NOMO-1 (cell line): Measurements from ENCODE around the gene GORASP1.
A peak's percentile ranks its signal among the peaks of the same experiment; 100 is the strongest.

Source experiments
- DNase-seq, 2 experiments: peaks; one replicate each; lab custom pipeline; 2025; ENCODE audit not compliant: unreplicated experiment in 2 of 2; lab: John Stamatoyannopoulos, UW

Gene GORASP1

DNA sequence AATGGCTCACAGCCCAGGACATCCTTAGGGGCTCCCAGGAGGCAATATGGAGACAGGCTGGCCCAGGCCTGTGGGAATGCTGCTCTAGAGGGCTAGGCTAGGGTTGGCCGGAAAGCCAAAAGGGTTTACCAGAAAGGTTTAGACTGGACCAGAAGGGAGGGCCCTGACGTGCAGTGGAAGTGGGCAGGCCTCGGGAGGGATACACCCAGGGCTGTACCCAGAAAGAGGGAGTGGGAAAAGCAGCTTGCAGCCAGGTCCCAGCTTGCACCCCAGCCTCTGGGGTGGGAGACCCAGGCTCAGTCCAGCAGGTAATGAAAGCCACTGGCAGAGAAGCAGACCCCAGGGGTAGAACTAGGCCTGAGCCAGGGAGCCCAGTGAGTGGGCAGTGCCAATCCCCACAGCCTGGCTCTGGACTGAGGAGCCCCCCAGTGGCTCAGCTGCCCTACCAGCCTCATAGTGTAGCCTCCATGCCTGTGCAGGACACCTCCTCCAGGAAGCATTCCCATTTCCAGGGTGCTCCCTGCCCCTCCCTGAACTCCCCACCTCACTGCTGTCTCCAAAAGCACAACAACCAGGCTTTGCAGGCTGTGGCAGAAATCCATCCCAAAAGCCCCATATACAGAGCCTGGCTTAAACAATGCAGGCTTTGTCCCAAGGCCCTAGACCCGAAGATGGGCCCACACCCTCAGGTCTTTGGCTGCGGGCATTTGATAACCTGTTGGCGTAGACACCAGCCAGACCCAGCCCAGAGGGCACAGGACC is 3.5 kb downstream of the GORASP1 start:
- no peak for DNase-seq

DNA sequence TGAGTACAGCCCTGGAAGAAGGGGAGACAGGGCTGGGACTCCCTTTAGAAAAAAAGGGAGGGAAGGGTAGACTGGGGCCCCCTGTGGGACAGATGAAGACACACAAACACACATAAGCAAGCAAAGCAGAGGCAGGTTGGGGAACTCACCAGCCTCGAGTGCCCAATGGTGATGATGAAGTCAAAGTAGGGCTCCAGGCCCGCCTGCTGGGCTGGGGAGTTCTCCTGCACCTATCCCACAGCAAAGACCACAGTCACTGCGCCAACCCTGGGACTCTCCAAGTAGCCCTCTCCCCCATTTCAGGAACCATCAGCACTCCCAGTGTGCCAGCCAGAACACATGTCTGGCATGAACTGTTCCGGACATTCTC is 4.1 kb downstream of the GORASP1 start:
- no peak for DNase-seq

DNA sequence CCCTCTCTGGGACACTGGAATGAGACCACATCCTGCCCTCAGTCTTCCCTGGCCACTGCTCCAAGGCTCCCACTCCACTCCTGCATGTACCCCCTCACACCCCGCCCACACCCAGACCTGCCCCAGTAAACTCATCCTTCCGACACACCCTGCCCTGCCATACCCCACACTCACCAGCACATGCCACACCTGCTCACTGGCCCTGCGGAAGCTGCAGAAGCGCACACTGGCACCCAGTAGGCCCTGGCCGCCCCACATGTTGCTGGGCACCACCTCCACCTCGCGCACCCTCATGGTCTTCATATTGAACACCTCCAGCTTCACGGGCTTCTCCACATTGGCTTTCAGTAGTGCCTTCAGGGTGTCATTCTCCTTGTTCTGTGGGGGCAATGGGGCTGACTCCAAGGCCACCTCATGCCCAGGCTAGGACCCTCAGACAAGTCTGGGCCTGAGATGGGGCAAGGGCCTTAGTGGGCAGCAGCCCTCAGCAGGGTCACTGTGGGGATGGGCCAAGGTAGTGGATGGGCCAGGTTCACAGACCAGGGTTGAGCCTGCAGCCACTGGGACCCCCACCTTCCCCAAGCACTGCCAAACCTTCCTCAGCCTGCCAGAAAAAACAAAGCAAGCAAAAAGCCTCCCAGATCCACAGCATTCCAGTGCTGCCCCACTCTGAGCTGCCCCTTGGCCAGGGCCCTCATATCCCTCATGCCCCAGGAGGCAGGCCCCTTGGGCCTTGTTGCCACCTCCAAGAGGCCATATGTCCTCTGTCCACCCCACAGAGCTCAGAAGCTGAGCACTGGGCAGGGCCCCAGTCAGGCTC is 4.7 kb downstream of the GORASP1 start:
- DNase-seq = no peak

DNA sequence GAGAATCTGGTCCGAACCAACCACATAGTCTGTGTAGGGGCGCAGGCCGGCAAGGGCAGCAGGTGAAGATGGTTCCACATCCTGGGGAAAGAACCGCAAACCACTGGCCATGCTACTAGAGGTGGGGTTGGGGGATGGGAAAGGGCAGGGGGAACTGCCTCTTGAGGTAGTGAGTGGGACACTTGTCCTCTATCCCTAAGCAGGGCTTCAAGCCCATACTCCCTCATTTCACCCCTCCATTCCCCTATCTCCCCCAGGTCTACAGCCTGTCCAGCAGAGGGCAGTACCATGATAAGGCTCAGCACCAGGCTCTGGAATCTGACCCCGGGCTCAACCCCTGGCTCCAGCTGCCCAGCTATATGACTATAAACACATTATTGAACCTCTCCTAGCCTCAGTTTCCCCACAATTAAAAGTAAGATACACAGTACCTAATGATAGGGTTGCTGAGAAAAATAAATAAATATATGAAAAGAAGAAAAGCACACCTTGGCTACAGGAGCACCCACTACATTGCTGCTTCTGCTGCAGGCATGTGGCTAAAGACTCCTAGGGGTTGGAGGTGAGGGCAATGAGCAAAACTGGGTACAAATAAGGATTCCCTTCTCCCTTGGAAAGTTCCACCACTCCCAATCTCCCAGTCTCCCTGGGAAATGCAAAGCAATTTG is 6.3 kb downstream of the GORASP1 start:
- DNase-seq = peak; percentile 29 to 39

DNA sequence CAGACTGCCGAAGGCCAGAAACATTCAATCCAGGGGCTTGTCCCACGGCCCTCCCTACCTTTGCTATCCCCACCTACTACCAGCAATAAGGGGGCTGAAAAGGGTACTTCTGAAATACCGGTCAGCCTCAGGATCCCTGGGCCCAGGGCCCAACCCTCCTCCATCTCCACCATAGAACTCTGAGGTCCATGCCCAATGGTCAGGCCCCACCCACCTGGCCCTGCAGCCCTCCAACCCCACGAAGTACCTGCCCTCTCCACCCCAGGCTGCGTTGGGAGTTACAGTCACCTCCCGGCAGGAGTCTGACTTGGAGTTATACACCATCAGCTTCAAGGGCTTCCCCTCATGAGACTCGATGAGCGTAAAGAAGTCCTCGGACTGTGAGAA is 6.9 kb downstream of the GORASP1 start:
- DNase-seq = no peak

DNA sequence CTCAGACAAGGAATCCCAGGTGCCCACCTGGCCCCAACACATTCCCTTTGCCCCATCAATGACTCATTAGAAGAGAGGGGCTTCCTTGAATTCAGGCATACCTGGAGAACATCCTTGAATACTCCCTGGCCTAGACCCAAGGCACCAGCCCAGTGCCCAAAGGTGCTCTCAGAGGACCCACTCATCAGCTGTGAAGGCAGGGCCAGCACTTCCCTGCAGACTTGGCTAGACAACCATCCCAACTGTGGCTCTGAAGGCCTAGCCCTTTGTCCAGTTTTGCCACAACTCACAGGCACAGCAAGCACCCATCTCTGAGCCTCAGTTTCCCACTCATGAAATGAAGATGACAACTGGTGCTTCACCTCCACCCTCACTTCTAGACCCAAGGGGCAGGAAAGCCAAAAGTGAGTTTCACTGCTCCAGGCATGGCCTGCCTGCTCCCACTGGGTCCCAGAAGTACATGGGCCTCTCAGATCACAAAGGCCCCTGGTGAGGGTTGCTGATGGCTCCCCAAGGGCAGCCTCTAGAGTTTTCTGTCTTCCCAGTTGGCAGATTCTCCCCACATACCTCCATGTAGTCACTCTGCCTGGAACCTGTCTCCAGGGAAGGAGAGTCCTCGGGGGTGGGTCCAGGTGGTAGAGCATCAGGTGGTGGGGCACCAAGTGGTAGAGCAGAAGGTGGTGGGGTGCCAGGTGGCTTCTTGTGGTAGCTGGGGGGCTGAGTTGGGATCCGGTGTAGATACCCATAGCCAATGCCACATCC is 7.5 kb downstream of the GORASP1 start:
- no peak for DNase-seq

DNA sequence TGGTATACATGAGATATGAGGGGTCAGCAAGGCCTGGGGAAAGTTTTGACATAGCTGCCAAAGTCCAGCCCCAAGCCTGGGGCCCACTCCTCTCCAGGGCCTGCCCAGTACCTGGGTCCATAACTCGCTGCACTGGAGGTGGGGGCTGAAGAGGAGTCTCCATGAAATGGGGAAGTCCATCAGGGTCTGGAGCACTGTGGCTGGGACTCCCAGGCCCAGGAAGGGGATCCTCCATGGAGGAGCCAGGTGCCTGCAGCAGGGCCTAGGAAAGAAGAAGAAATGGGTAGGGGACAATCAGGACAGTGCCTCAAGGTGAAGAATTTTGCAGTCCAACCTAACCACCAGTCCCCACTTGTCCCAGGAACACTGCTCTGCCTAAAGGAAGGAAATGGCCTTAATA is 8.2 kb downstream of the GORASP1 start:
- DNase-seq = no peak

DNA sequence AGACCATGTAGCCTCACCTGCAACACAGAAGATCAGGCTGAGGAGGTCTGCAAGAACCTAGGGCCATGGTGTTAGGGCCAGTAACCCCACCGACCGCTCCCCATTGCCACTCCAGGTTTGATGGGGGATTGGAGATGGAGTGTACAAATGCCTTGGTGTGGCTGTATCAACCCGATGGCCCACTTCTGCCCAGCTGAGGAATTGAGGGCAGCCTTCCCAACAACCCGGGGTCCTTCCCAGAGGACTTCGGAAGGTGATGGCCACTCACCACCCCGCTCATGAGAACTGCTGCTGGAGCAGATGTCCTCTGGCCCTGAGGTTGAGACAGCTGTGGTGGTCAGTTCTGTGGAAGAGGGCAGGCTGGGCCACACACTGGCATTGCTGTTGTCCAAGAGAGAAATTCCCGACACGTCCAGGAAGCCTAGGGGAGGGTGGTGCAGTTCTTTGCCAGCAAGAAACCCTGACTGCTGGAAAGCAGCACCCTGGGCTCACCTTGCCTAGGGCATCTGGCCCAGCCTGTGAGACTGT is 8.9 kb downstream of the GORASP1 start:
- DNase-seq = no peak

DNA sequence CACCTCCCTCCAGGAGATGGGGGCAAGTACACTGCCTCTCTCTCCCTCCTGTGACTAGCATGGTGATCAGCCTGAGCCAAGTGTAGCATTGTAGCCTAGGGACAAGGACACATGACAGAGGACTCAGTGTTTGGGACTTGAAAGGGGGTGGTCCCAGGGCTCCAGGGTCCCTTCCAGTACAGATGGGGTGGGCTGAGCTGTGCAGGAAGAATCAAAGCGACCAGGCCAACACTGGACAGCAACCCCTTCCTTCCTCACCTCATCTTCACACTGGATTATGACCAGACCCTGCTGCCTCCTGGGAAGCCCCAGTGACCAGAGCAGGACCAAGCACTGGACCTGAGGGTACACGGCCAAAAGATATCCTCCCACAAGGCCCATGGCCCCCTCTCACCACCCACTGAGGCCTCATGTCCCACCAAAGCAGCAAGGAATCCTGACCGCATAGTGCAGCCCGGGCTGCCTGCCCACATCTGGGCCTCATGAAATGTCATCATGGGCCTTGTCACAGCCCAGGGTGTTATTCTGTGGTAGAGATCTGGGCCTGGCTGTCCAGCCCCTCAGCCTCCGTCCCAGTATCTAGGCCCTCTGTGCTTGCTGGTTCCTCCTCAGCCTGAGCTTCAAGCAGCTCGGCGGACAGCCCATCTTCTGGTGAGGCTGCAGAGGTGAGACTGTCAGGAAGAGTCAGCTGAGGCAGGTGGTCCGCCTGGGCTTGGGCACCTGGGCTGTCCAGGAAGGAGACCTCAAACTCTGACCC is 9.5 kb downstream of the GORASP1 start:
- no peak for DNase-seq

DNA sequence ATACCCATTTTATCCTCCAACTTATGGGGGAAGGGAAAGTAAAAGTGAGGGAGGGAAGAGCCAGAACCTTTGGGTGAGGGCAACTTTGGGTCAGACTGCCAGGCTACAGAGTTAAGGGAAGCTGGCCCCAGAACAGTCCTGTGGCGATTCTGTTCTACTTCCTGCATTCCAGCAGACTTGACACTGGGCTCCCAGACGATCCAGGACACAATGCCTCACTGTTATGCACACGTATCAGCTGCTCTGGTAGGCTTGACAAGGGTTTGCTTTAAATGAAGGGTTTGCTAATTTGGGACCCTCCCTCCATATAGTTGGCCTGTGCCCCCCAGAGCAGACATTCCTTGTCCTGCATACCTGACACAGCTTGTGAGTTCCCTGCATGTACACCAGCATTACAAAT is 10.7 kb downstream of the GORASP1 start:
- DNase-seq = no peak

DNA sequence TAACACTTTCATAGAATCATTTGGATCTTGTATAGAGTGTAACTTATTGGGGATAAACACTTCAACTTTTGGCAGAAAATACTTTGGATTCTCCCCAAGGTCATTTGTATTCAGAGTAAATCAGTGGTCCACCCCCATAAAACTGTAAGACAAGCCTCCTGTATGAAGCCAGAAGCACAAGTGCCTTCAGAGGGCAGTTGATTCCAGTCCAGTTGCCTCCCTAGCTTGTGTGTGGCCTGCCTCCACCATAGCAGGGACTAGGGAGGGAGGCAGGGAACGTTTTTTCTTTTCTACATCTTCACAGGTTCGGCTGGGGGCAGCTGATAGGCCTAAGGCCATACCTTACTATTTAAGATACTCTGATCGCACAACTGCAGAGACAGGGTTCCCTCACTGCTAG is 11.6 kb downstream of the GORASP1 start:
- no peak for DNase-seq

DNA sequence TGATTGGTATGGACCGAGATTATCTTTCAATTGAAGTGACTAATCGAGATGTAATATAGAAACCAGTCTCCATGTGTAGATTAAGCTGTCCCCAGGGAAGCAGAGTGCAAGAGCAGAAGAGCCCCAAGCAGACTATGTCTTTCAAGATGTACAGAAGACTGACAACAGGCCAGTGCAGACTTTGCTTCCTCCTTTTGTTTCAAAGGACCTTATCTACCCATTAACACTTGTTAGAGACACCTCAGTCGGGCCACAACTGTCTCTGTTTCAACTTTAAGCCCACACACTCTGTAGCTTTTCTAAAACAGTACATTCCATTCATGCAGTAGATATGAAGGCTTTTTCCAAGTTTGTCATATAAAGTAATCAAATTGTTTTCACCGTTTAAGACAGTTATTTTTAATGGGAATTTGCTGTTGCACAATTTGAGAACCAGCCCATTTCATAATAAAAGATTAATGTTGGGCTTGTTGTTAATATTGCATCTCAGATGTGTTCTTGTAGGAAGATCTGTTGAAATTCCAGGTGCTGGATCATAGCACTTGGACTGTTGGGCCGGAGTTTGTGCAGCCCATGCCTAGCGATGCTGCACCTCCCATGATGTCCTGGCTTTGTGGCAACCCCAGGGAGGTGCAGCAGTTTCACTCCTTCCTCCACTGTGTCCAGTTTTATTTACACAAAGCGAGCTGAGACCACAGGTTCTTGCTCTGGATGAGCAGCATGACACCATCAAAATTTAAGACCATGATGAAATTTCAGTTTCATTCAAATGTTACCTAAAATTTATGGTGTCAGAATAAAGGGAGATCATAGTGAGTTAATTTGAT is 12.4 kb downstream of the GORASP1 start:
- DNase-seq = no peak

DNA sequence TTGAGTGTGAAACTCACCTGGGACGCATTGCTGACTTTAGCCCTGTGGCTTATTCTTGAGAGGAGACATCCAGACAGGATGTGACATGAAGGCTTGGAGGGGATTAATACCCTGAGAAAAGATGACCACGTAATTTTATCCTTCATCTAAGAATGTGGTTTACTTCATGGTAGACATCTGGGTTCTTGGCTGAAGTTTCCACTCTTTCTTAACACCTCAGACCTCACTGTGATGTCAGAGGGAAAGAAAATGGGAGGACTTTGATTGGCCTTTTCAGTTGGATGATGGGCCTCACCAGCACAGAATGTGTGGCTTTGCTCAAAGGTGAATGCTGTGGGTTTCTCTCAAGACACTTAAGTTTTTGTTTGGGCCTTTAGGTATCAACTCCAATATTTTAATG is 16.5 kb downstream of the GORASP1 start:
- DNase-seq = no peak

DNA sequence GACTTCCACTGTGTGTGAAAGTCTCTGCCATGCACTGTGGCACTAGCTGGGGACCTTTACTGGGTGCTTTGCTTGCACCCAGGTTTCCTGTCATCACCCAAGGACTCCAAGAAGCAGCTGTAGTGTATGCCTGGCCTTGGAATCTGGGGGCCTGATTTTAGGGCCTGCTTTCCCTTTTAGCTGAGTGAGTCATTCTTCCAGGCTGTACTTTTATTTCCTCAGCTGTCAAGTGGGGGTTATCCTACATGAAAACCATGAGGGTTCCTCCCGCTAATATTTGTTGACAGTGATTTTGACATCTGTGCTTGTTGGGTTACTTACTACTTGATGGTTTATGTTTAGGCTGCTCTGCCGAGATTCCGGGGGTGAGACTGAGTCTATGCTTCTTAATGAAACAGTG is 18.5 kb downstream of the GORASP1 start:
- DNase-seq = no peak

DNA sequence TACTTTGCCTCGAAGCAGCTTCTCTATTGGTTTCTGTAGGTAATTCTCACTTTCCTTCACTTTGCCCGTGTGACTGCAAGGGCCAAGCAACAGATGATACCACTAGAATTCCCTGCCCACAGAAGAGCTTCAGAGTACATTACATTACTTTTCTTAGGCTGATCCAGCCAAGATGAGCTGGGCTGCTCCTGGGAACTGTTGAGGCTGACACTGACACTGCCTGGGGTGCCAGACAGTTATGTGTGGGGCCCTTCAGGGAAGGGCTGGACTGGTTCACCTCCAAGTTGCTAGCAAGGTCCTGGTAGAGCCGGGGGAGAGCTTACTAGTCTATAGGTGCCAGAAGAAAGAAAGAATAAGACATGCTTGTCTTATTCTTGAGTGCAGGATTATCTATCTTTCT is 19.0 kb downstream of the GORASP1 start:
- no peak for DNase-seq

DNA sequence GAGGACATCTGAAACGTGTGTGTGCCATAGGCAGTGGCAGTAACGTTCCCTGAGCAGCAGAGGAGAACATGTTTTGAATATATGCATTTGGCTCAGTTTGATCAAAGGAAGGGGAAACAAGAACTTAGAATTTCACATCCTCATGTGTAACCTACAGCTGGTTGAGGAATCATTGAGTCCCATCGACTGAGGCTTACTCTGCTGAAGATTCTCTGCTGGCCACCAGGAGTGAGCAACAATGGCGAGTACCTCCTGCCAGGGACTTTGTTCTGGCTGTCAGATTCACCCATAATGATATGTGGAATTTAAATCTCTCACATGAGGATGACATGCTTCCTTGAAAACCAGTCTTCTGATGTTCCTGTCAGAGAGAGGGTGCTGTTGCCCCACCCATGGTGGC is 21.3 kb downstream of the GORASP1 start:
- DNase-seq = no peak

DNA sequence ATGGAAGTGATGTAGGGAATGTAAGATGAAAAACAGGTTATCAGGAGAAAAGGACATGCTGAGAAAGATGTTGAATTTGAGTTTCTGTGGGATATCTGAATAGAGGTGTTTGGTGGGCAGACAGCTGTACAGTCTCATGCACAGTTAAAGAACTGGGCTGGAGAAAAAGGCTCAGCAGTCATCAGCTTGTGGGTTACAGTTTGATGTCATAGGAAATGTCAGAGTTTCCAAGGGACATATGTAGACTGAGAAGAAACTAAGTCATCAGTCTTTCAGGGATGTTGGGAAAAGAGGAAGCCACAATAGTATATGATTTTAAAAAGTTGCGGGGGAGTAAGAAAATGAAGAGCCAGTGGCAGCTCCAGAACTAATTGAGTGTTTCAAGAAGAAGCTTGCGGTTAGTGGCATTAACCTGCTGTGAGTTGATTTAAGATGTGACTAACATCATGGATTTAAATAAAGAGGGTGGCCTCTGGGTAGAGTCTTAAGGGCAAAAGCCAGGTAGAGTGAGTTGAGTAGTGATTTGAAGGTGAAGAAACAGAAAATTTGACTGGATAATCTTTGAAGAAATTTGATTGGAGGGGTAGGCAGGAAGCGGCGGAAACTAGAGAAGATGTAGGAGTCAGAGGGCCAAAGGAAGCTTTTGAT is 24.6 kb downstream of the GORASP1 start:
- no peak for DNase-seq

DNA sequence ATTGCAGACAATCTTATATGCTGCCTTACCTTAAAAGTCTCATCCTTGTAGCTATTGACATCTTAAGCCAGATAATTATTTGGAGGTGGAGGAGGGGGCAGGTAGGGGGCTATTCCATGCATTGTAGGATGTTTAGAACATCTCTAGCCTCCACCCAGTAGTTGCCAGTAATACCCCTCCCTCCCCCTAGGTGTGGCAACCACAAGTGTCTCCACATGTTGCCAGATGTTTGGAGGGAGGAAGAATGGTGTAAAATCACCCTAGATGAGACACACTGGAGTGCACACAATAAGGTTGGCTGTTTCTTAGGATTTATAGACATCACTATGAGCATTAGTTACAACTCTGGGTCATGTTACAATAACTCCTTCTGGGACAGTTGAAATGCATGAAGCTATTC is 27.4 kb downstream of the GORASP1 start:
- DNase-seq = no peak

DNA sequence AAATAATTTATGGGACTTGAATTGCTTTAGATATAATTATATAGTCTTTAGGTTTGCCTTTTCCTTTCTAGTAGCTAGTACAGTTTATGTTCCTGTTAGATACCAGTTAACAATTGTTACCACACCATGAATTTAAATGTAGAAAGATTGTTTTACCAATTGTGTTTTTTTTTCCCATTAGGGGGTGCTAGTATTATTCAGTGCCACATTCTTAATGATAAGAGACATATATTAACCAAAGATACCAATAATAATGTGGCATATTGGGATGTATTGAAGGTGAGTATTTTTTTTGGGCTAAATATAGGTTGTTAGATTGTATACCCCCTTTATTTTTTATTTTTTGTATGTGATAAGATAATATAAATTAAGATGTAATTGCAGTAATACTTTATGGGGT is 27.9 kb downstream of the GORASP1 start:
- DNase-seq = no peak
